Measurements from ENCODE around the gene KLHL11. TPM values are rescaled to one million over a fixed set of nuclear protein-coding genes. Genes with fewer than 3 reads are reported as not detected.

The KLHL11 gene
- polyA plus RNA-seq, 1 donor from 2014 or later, result 6.5 TPM

GRCh38 chr17:41813152-41813680, 52.0 kb downstream of the KLHL11 start:
- Mint-ChIP-seq H3K36me3 (no peaks in the 10 kb centered on the region), H3K4me3 (peak overlapping the region; percentile 30 to 93 (median 76)), H3K4me1 (peaks cover 0 to 11% (median 11%) of the 10 kb centered on the region in 3 donors), H3K27me3 (peaks cover 7% of the 10 kb centered on the region), H3K27ac (peak overlapping the region in 1 of 3 donors; percentile 31), H3K9me3 (no peaks in the 10 kb centered on the region)

- H3K36me3 Mint-ChIP-seq, result no peaks in the 10 kb centered on the region
These were observed 52.7 kb downstream of the KLHL11 start, which contains the start of gene FKBP10 for GRCh38 chr17:41812381-41813151. Gene FKBP10, plus strand, starts transcription at chr17:41813004. Its CDS starts 31 bp downstream, at chr17:41813035.

GRCh38 chr17:41811549-41812380, 53.5 kb downstream of the KLHL11 start, which contains the start of gene P3H4:
Gene P3H4, minus strand, starts transcription at chr17:41811949. Its CDS starts 34 bp downstream, at chr17:41811915.
- Mint-ChIP-seq H3K4me3 (peak within 1 kb of the TSS; percentile 81 to 97 (median 90)), H3K4me1 (peaks cover 0 to 11% (median 11%) of the 10 kb centered on the region in 3 donors), H3K36me3 (no peaks in the 10 kb centered on the region), H3K27ac (peak within 1 kb of the TSS; percentile 66 to 89 (median 74)), H3K9me3 (no peaks in the 10 kb centered on the region), H3K27me3 (peaks cover 6% of the 10 kb centered on the region)

More at GRCh38 chr17:41812381-41813151, 52.7 kb downstream of the KLHL11 start, which contains the start of gene FKBP10:
- Mint-ChIP-seq H3K9me3 (no peaks in the 10 kb centered on the region), H3K27ac (peak within 1 kb of the TSS in 2 of 3 donors; percentile 66 to 89), H3K4me3 (peak within 1 kb of the TSS; percentile 82 to 97 (median 90)), H3K4me1 (peaks cover 0 to 11% (median 11%) of the 10 kb centered on the region in 3 donors), H3K27me3 (peaks cover 6% of the 10 kb centered on the region)

- Mint-ChIP-seq H3K27ac (peak overlapping the region in 2 of 3 donors; percentile 14 to 74), H3K36me3 (no peaks in the 10 kb centered on the region), H3K9me3 (no peaks in the 10 kb centered on the region), H3K4me3 (peak overlapping the region; percentile 81 to 88 (median 85)), H3K4me1 (peaks cover 0 to 11% (median 11%) of the 10 kb centered on the region in 3 donors), H3K27me3 (peaks cover 7% of the 10 kb centered on the region)
These were observed 54.3 kb downstream of the KLHL11 start for GRCh38 chr17:41810659-41811548.

GRCh38 chr17:41806685-41807445, 58.4 kb downstream of the KLHL11 start:
- Mint-ChIP-seq H3K27ac (no peak overlapping the region), H3K4me3 (no peak overlapping the region), H3K27me3 (peaks cover 5% of the 10 kb centered on the region), H3K4me1 (peaks cover 5 to 8% (median 6%) of the 10 kb centered on the region in 3 donors), H3K9me3 (no peaks in the 10 kb centered on the region), H3K36me3 (no peaks in the 10 kb centered on the region)

Other genes starting within 250 kb of the KLHL11 start
- not detected for gene KRT17, start 240.8 kb downstream of the KLHL11 start, polyA plus RNA-seq
- 1,505 TPM for gene EIF1, start 176.5 kb downstream of the KLHL11 start, polyA plus RNA-seq
- not detected for gene GAST, start 153.1 kb downstream of the KLHL11 start, polyA plus RNA-seq
- not detected for gene HAP1, start 130.8 kb downstream of the KLHL11 start, polyA plus RNA-seq
- 72.0 TPM for gene JUP, start 78.7 kb downstream of the KLHL11 start, polyA plus RNA-seq
- 1.5 TPM for gene P3H4, start 53.5 kb downstream of the KLHL11 start, polyA plus RNA-seq
- gene FKBP10, start 52.4 kb downstream of the KLHL11 start, polyA plus RNA-seq, result not detected
- 50.1 TPM for gene NT5C3B, start 29.2 kb downstream of the KLHL11 start, polyA plus RNA-seq
- 0.16 TPM for gene KLHL10, start 27.6 kb downstream of the KLHL11 start, polyA plus RNA-seq
- 52.9 TPM for gene ACLY, start 53.5 kb upstream of the KLHL11 start, polyA plus RNA-seq
- 0.10 TPM for gene ODAD4, start 65.2 kb upstream of the KLHL11 start, polyA plus RNA-seq
- 53.0 TPM for gene CNP, start 101.4 kb upstream of the KLHL11 start, polyA plus RNA-seq
- 82.3 TPM for gene DNAJC7, start 152.0 kb upstream of the KLHL11 start, polyA plus RNA-seq
- 30.7 TPM for gene NKIRAS2, start 154.7 kb upstream of the KLHL11 start, polyA plus RNA-seq
- 0.48 TPM for gene C17orf113, start 185.2 kb upstream of the KLHL11 start, polyA plus RNA-seq
- gene ZNF385C, start 233.1 kb upstream of the KLHL11 start, polyA plus RNA-seq, result 0.09 TPM
- 13.3 TPM for gene DHX58, start 247.3 kb upstream of the KLHL11 start, polyA plus RNA-seq